Esophagus muscularis mucosa (tissue), 4 donors: Measurements from ENCODE around the gene CARM1.

ENCODE experiments used
- CTCF ChIP-seq, 3 experiments: fragments of 200-600 bp in 2 of 3; fragments of 450-650 bp in 1 of 3; sonication (generic) in 2 of 3; IDR thresholded peaks; one replicate each; pipeline ENCODE4 v1.5.1; 2017 to 2019; ENCODE audit warnings: antibody characterized with exemption in 3 of 3, mild to moderate bottlenecking in 2 of 3, moderate library complexity in 1 of 3
- EP300 ChIP-seq: sonication (generic); formaldehyde crosslinking; IDR thresholded peaks from one replicate; pipeline ENCODE4 v1.6.1; 2017; ENCODE audit warnings: antibody characterized with exemption
- POLR2A ChIP-seq: fragments of 450-650 bp; IDR thresholded peaks from one replicate; pipeline ENCODE4 v1.6.1; 2017; ENCODE audit warnings: antibody characterized with exemption, moderate library complexity, mild to moderate bottlenecking, low read depth
- POLR2AphosphoS5 ChIP-seq, 2 donors: sonication (generic); formaldehyde crosslinking; IDR thresholded peaks; one replicate each; pipeline ENCODE4 v1.6.1; 2017; ENCODE audit warnings: antibody characterized with exemption in 2 of 2

GRCh38 chr19:10921199-10921909 lies 50.0 kb downstream of the CARM1 start:
- TF ChIP-seq CTCF (IDR thresholded peaks at IDR 0.05), result no peak
- TF ChIP-seq POLR2A, result no peak
- no peak for TF ChIP-seq POLR2AphosphoS5 (IDR thresholded peaks at IDR 0.05)
- TF ChIP-seq EP300, result no peak
